ENCODE data around the gene ARL4D. TPM values are rescaled to one million over a fixed set of nuclear protein-coding genes. Genes with fewer than 3 reads are reported as not detected.

The ARL4D gene
- total RNA-seq, 1 donor from 2014 or later, result 19.7 TPM

DNA sequence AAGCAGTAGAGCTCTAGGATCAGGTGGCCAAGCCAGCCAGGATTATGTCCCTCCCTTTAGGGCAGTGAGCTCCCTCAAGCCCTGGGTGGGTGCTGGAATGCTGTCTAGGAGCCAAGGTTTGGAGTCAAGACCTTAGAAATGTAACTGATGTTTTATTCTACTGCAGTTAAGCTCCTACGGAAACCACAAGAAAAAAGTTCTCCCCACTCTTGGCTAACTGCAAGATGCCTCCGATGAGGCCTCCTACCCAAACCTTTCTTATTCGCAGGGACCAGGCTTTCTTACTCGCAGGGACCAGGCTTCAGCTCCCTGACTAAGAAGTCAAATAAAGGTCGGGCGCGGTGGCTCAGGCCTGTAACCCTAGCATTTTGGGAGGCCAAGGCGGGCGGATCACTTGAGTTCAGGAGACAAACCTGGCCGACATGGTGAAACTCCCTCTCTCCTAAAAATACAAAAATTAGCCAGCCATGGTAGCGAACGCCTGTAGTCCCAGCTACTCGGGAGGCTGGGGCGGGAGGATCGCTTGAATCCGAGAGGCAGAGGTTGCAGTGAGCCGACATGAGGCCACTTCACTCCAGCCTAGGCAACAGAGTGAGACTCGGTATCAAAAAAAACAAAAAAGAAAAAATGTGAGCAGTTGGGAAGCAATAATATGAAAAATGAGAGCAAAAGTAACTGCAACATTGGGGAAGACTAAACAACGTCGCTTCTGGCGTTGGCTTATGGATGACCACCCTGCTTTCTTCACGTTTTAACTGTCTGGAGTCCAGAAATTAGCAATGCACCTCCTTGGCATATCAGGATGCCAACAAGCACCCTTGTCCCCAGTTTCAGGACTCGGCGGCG lies 31.7 kb upstream of the ARL4D start:
- DNase-seq (ENCODE audit: low read depth), result peak; percentile 50
- Histone ChIP-seq H2AFZ (ENCODE audit: low read depth, low read length) (no peak overlapping the region), H3K9ac (ENCODE audit: low read length) (peak overlapping the region; percentile 93), H4K20me1 (ENCODE audit: insufficient read depth, low read length) (no peaks in the 10 kb centered on the region), H3K4me1 (ENCODE audit: insufficient read depth, low read length) (peaks cover 21% of the 10 kb centered on the region), H3K79me2 (ENCODE audit: insufficient read depth, low read length) (peaks cover 7% of the 10 kb centered on the region), H3K4me2 (ENCODE audit: low read length) (peak overlapping the region; percentile 38), H3K9me3 (ENCODE audit: insufficient read depth, low read depth, low read length) (no peaks in the 10 kb centered on the region), H3K27ac (ENCODE audit: low read depth, low read length) (peak overlapping the region; percentile 99), H3K36me3 (ENCODE audit: insufficient read depth, low read length) (no peaks in the 10 kb centered on the region), H3K27me3 (ENCODE audit: insufficient read depth, low read length) (no peaks in the 10 kb centered on the region), H3K4me3 (ENCODE audit: insufficient read depth, low read depth, low read length) (no peak overlapping the region)
- H3K27me3 Mint-ChIP-seq (ENCODE audit: low read depth, unreplicated experiment), result no peaks in the 10 kb centered on the region
- H3K27ac Mint-ChIP-seq (ENCODE audit: unreplicated experiment), result peak overlapping the region; percentile 100
- no peak for FAIRE-seq
- no peak for TF ChIP-seq EZH2 (IDR thresholded peaks at IDR 0.05; ENCODE audit: insufficient read depth, low read length)
- TF ChIP-seq, protein P1, sequence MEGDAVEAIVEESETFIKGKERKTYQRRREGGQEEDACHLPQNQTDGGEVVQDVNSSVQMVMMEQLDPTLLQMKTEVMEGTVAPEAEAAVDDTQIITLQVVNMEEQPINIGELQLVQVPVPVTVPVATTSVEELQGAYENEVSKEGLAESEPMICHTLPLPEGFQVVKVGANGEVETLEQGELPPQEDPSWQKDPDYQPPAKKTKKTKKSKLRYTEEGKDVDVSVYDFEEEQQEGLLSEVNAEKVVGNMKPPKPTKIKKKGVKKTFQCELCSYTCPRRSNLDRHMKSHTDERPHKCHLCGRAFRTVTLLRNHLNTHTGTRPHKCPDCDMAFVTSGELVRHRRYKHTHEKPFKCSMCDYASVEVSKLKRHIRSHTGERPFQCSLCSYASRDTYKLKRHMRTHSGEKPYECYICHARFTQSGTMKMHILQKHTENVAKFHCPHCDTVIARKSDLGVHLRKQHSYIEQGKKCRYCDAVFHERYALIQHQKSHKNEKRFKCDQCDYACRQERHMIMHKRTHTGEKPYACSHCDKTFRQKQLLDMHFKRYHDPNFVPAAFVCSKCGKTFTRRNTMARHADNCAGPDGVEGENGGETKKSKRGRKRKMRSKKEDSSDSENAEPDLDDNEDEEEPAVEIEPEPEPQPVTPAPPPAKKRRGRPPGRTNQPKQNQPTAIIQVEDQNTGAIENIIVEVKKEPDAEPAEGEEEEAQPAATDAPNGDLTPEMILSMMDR (IDR thresholded peaks at IDR 0.05; ENCODE audit: insufficient read depth, low read depth, low read length), result no peak
- no peak overlapping the region for H3K4me3 Mint-ChIP-seq (ENCODE audit: unreplicated experiment)
- peaks cover 2% of the 10 kb centered on the region for H3K9me3 Mint-ChIP-seq (ENCODE audit: unreplicated experiment)
- peaks cover 3% of the 10 kb centered on the region for H3K36me3 Mint-ChIP-seq (ENCODE audit: low read depth, unreplicated experiment)
- H3K4me1 Mint-ChIP-seq (ENCODE audit: low read depth, unreplicated experiment), result peaks cover 9% of the 10 kb centered on the region

DNA sequence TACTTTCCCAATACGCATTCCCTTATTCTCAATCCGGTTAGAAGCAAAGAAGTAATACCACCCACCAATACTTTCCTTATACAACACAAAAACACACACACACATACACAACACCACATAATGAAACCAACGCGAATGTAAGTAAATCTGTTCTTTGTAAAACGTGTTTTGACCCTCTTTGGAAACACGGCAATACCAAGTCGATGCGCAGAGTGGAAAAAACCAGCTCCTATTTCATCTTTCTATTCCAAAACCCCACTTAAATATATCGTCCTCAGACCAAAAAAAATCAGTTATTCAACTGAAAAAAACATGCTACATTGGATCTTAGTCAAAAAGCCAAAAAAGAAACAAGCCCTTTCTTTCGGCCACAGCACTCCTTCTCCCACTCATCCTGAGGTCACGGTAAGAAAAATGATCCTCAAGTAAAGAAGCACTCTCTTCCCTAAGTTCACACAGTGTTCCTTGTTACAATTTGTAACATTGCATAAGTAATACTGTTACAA lies 31.0 kb upstream of the ARL4D start:
- Histone ChIP-seq H3K4me1 (ENCODE audit: insufficient read depth, low read length) (peaks cover 21% of the 10 kb centered on the region), H3K4me3 (ENCODE audit: insufficient read depth, low read depth, low read length) (peak overlapping the region; percentile 44), H3K9ac (ENCODE audit: low read length) (peak overlapping the region; percentile 93), H3K27ac (ENCODE audit: low read depth, low read length) (peak overlapping the region; percentile 99), H3K9me3 (ENCODE audit: insufficient read depth, low read depth, low read length) (no peaks in the 10 kb centered on the region), H3K79me2 (ENCODE audit: insufficient read depth, low read length) (peaks cover 7% of the 10 kb centered on the region), H3K4me2 (ENCODE audit: low read length) (peak overlapping the region; percentile 87), H3K36me3 (ENCODE audit: insufficient read depth, low read length) (no peaks in the 10 kb centered on the region), H4K20me1 (ENCODE audit: insufficient read depth, low read length) (no peaks in the 10 kb centered on the region), H2AFZ (ENCODE audit: low read depth, low read length) (no peak overlapping the region), H3K27me3 (ENCODE audit: insufficient read depth, low read length) (no peaks in the 10 kb centered on the region)
- peaks cover 3% of the 10 kb centered on the region for H3K36me3 Mint-ChIP-seq (ENCODE audit: low read depth, unreplicated experiment)
- H3K4me1 Mint-ChIP-seq (ENCODE audit: low read depth, unreplicated experiment), result peaks cover 9% of the 10 kb centered on the region
- peak overlapping the region; percentile 75 for H3K4me3 Mint-ChIP-seq (ENCODE audit: unreplicated experiment)
- H3K9me3 Mint-ChIP-seq (ENCODE audit: unreplicated experiment), result peaks cover 2% of the 10 kb centered on the region
- TF ChIP-seq, protein P1 (IDR thresholded peaks at IDR 0.05; ENCODE audit: insufficient read depth, low read depth, low read length), result no peak
- TF ChIP-seq EZH2 (IDR thresholded peaks at IDR 0.05; ENCODE audit: insufficient read depth, low read length), result no peak
- peak; percentile 72 for FAIRE-seq
- peak overlapping the region; percentile 100 for H3K27ac Mint-ChIP-seq (ENCODE audit: unreplicated experiment)
- H3K27me3 Mint-ChIP-seq (ENCODE audit: low read depth, unreplicated experiment), result no peaks in the 10 kb centered on the region
- peak; percentile 94 for DNase-seq (ENCODE audit: low read depth)
